GM12878 (cell line): ENCODE data around the gene CREBBP. TPM values are rescaled to one million over a fixed set of nuclear protein-coding genes. Genes with fewer than 3 reads are reported as not detected.

ENCODE experiments used
- ATAC-seq: fragments of 200-7000 bp; cut with Tn5 transposase; 3 replicates; pipeline ENCODE4 v1.9.1; 2020; ENCODE audit warnings: mild to moderate bottlenecking, moderate library complexity
- BruUV-seq: library from RNA; stranded (reverse); fragments of 400-500 nt; replicated peaks from 2 replicates; lab custom pipeline; 2021; lab: Mats Ljungman, UMichigan
- CTCF ChIA-PET: fragments of 300-600 bp; sonication (Branson Sonifier 250); formaldehyde crosslinking; extraction: SDS; loops from one replicate; lab custom pipeline; 2021; ENCODE audit warnings: inconsistent platforms; lab: Yijun Ruan, JAX
- POLR2A ChIA-PET: fragments of 350-600 bp; formaldehyde crosslinking; extraction: SDS; loops from one replicate; lab custom pipeline; 2021; ENCODE audit warnings: inconsistent platforms; lab: Charles Lee
- RAD21 ChIA-PET: fragments of 300-600 bp; sonication (Branson Sonifier 250); formaldehyde crosslinking; loops from one replicate; lab custom pipeline; 2023; ENCODE audit warnings: antibody characterized with exemption; ENCODE audit not compliant: unreplicated experiment; lab: Charles Lee
- SMC1A ChIA-PET: fragments of 300-600 bp; sonication (Branson Sonifier 250); formaldehyde crosslinking; loops from one replicate; lab custom pipeline; 2023; ENCODE audit not compliant: unreplicated experiment, uncharacterized antibody; lab: Charles Lee
- DNase-seq: peaks from one replicate; pipeline ENCODE4 v3.0.0-alpha.2; 2011; ENCODE audit warnings: low read depth, low spot score
- FAIRE-seq: peaks from 3 replicates; lab custom pipeline; 2011; peaks lifted over from hg19 to GRCh38; lab: Jason Lieb, UNC
- H2AFZ ChIP-seq: 2 replicates; pipeline ENCODE4 v1.6.0; 2011; ENCODE audit warnings: low read depth, low read length, control low read depth; ENCODE audit not compliant: control insufficient read depth
- H3K27ac ChIP-seq: 2 replicates; pipeline ENCODE4 v1.5.1; 2011; ENCODE audit warnings: control low read depth; ENCODE audit not compliant: control insufficient read depth, insufficient read depth
- H3K27me3 ChIP-seq, 2 experiments: replicated peaks in 1 of 2; 2 replicates each; pipeline versions ENCODE4 v1.6.0 to v1.6.1; 2011; ENCODE audit warnings: low read length in 1 of 2; ENCODE audit not compliant: control insufficient read depth in 2 of 2, insufficient read depth in 2 of 2
- H3K36me3 ChIP-seq, 2 experiments: 2 replicates each; pipeline ENCODE4 v1.5.1; 2011; ENCODE audit warnings: low read length in 1 of 2; ENCODE audit not compliant: control insufficient read depth in 2 of 2, insufficient read depth in 2 of 2
- H3K4me1 ChIP-seq: 2 replicates; pipeline ENCODE4 v1.6.1; 2011; ENCODE audit warnings: mild to moderate bottlenecking, low read length, moderate library complexity, mixed read lengths; ENCODE audit not compliant: control insufficient read depth, insufficient read depth
- H3K4me2 ChIP-seq: 2 replicates; pipeline ENCODE4 v1.6.0; 2011; ENCODE audit warnings: control low read depth; ENCODE audit not compliant: control insufficient read depth, insufficient read depth
- H3K4me3 ChIP-seq: fragments of 200-600 bp; sonication (generic); 2 replicates; pipeline ENCODE4 v1.5.1; 2016
- H3K79me2 ChIP-seq: 2 replicates; pipeline ENCODE4 v1.6.0; 2011; ENCODE audit warnings: low read length; ENCODE audit not compliant: control insufficient read depth, insufficient read depth
- H3K9ac ChIP-seq: 2 replicates; pipeline ENCODE4 v1.8.0; 2011; ENCODE audit warnings: low read length, control low read depth, mixed read lengths; ENCODE audit not compliant: control insufficient read depth, insufficient read depth
- H3K9me3 ChIP-seq: replicated peaks from 3 replicates; pipeline ENCODE4 v1.5.1; 2011; ENCODE audit warnings: mild to moderate bottlenecking, low read length; ENCODE audit not compliant: control insufficient read depth, insufficient read depth
- H4K20me1 ChIP-seq: 2 replicates; pipeline ENCODE4 v1.6.0; 2011; ENCODE audit not compliant: control insufficient read depth, insufficient read depth
- BCL11A ChIP-seq: IDR thresholded peaks from 2 replicates; pipeline ENCODE4 v1.6.1; 2011; ENCODE audit warnings: low read depth, low read length
- BCLAF1 ChIP-seq: fragments of 450-650 bp; IDR thresholded peaks from 2 replicates; pipeline ENCODE4 v1.6.1; 2017; ENCODE audit warnings: antibody characterized with exemption, mild to moderate bottlenecking, moderate library complexity
- CEBPZ ChIP-seq: fragments of 150-350 bp; IDR thresholded peaks from 2 replicates; pipeline ENCODE4 v1.6.1; 2016; ENCODE audit warnings: low read depth, low read length
- E2F8 ChIP-seq: fragments of 450-650 bp; IDR thresholded peaks from 2 replicates; pipeline ENCODE4 v1.6.1; 2018; ENCODE audit warnings: mild to moderate bottlenecking, low read depth, moderate library complexity; ENCODE audit not compliant: partially characterized antibody
- E4F1 ChIP-seq: fragments of 450-650 bp; IDR thresholded peaks from 2 replicates; pipeline ENCODE4 v1.6.1; 2018; ENCODE audit warnings: borderline replicate concordance, mild to moderate bottlenecking; ENCODE audit not compliant: partially characterized antibody
- MEF2B ChIP-seq: fragments of 450-650 bp; IDR thresholded peaks from 2 replicates; pipeline ENCODE4 v1.6.1; 2018; ENCODE audit warnings: mild to moderate bottlenecking, moderate library complexity; ENCODE audit not compliant: partially characterized antibody, poor library complexity, severe bottlenecking
- MYB ChIP-seq: fragments of 150-350 bp; IDR thresholded peaks from 2 replicates; pipeline ENCODE4 v1.6.1; 2014; ENCODE audit warnings: mild to moderate bottlenecking, low read depth, low read length, borderline replicate concordance
- POLR2A ChIP-seq: IDR thresholded peaks from 2 replicates; pipeline ENCODE4 v1.6.1; 2011; ENCODE audit warnings: low read depth, mild to moderate bottlenecking, low read length
- RAD21 ChIP-seq: IDR thresholded peaks from 2 replicates; pipeline ENCODE4 v1.6.1; 2011; ENCODE audit warnings: mild to moderate bottlenecking, low read depth, low read length, moderate library complexity; ENCODE audit not compliant: insufficient read depth
- WGBS: methylation state at CpG from one replicate; pipeline ENCODE4 v1.1.6; 2016; ENCODE audit warnings: low lambda C conversion rate; ENCODE audit not compliant: insufficient replicate concordance, insufficient coverage; ENCODE audit errors: missing lambda C conversion rate; 5-methylcytosine and 5-hydroxymethylcytosine counted together
- in situ Hi-C: fragments of 300-500 bp; cut with MboI; formaldehyde crosslinking; loops from 9 replicates; pipeline ENCODE4 v1.14.3; 2018; ENCODE audit warnings: mixed read lengths
- intact Hi-C: fragments of 100-400 bp; cut with micrococcal nuclease; formaldehyde crosslinking; loops from one replicate; pipeline ENCODE4 v1.14.2; 2022; ENCODE audit not compliant: unreplicated experiment
- polyA plus RNA-seq, 11 experiments: library from polyadenylated mRNA; depleted of rRNA in 4 of 11; unstranded in 6 of 11; stranded (reverse) in 5 of 11; fragments of >200 nt; fragmentation: Nextera tagmentation in 4 of 11; fragmentation: Illumina TruSeq in 1 of 11; extraction: Ambion mirVana in 4 of 11; extraction: Trizol in 1 of 11; gene quantifications; 1 replicate in 1 of 11; 2 replicates in 10 of 11; pipeline versions ENCODE4 v1.2.1 to v1.2.3, GENCODE V29; 2011 to 2016; ENCODE audit warnings: inconsistent platforms in 2 of 11, missing spikeins in 2 of 11, low read depth in 1 of 11
- total RNA-seq, 4 experiments: library from RNA; depleted of rRNA in 3 of 4; stranded (reverse); fragments of >200 nt in 3 of 4; fragmentation: Illumina TruSeq in 1 of 4; extraction: Trizol in 1 of 4; gene quantifications; 2 replicates each; pipeline versions ENCODE4 v1.2.1 to v1.2.3, GENCODE V29; 2013 to 2021

Gene CREBBP
- total and polyA plus RNA-seq, 10 of the 15 experiments (the other 5 are each of a cell fraction or from before 2014, with no cell fraction given) = 3.4 to 32.7 (median 7.9) TPM

GRCh38 chr16:3780570-3780969 is 99.9 kb downstream of the CREBBP start (continued):
- TF ChIP-seq RAD21 = peak; percentile 40; the same call in 1 of the 2 replicates

GRCh38 chr16:3776316-3776715 is 104.2 kb downstream of the CREBBP start:
- H3K4me2 ChIP-seq = no peak overlapping the region
- H2AFZ ChIP-seq = no peak overlapping the region
- H4K20me1 ChIP-seq = no peaks in the 10 kb centered on the region
- in situ Hi-C loops = no loop called here
- no peaks in the 10 kb centered on the region for H3K4me1 ChIP-seq
- FAIRE-seq = no peak
- peaks cover 22 to 43% of the 10 kb centered on the region in 2 experiments for H3K36me3 ChIP-seq
- WGBS = 98% methylated on average over 4 of the region's 4 CpGs
- BruUV-seq = no TSS peak
- TF ChIP-seq BCL11A (no peak), POLR2A (no peak), BCLAF1 (no peak), CEBPZ (no peak), E4F1 (no peak), MYB (no peak), E2F8 (no peak), MEF2B (no peak)
- TF ChIP-seq, all 136 proteins: peak for 0
- ChIA-PET POLR2A (interaction anchor here (1.0 kb wide), 1 partner anchor 12 kb away, joined by 3 read pairs; no protein-coding TSS in a partner anchor), CTCF (no interaction called here), RAD21 (no interaction called here), SMC1A (no interaction called here)
- H3K27ac ChIP-seq = no peak overlapping the region
- ATAC-seq = no peak
- no peaks in the 10 kb centered on the region for H3K79me2 ChIP-seq
- H3K27me3 ChIP-seq = no peaks in the 10 kb centered on the region
- intact Hi-C loops = no loop called here
- H3K9me3 ChIP-seq = no peaks in the 10 kb centered on the region
- H3K9ac ChIP-seq = no peak overlapping the region
- no peak overlapping the region for H3K4me3 ChIP-seq
- no peak for DNase-seq
